Osteocyte (in vitro differentiated cells): ENCODE data around the gene PGLYRP3. TPM values are rescaled to one million over a fixed set of nuclear protein-coding genes. Genes with fewer than 3 reads are reported as not detected.

ENCODE experiments used
- DNase-seq: peaks from one replicate; pipeline ENCODE4 v3.0.0; 2021; ENCODE audit warnings: mixed read lengths; ENCODE audit not compliant: unreplicated experiment; ENCODE audit errors: extremely low spot score
- H3K27ac Mint-ChIP-seq: one replicate; pipeline ENCODE4 v1.8.0; 2021; ENCODE audit warnings: mild to moderate bottlenecking, mixed read lengths; ENCODE audit not compliant: unreplicated experiment
- H3K27me3 Mint-ChIP-seq: one replicate; pipeline ENCODE4 v1.8.0; 2021; ENCODE audit warnings: mixed read lengths; ENCODE audit not compliant: unreplicated experiment
- H3K36me3 Mint-ChIP-seq: one replicate; pipeline ENCODE4 v1.8.0; 2021; ENCODE audit warnings: mixed read lengths; ENCODE audit not compliant: unreplicated experiment
- H3K4me1 Mint-ChIP-seq: one replicate; pipeline ENCODE4 v1.8.0; 2021; ENCODE audit warnings: mixed read lengths; ENCODE audit not compliant: unreplicated experiment
- H3K4me3 Mint-ChIP-seq: one replicate; pipeline ENCODE4 v1.8.0; 2021; ENCODE audit warnings: mild to moderate bottlenecking, moderate library complexity, mixed read lengths; ENCODE audit not compliant: unreplicated experiment
- H3K9me3 Mint-ChIP-seq: one replicate; pipeline ENCODE4 v1.8.0; 2021; ENCODE audit warnings: mixed read lengths; ENCODE audit not compliant: unreplicated experiment
- total RNA-seq: library from RNA; stranded (reverse); gene quantifications from 2 replicates; pipeline ENCODE4 v1.2.1, GENCODE V29; 2021
- TF ChIP-seq, protein P1 (sequence below): fragments of 200-600 bp; sonication (generic); IDR thresholded peaks from 2 replicates; pipeline ENCODE4 v1.5.0; 2021; ENCODE audit warnings: antibody characterized with exemption, mild to moderate bottlenecking, moderate library complexity

PGLYRP3 gene
- total RNA-seq, 1 donor from 2014 or later, result not detected

- Mint-ChIP-seq H3K9me3 (no peaks in the 10 kb centered on the region), H3K27ac (no peak overlapping the region), H3K4me1 (no peaks in the 10 kb centered on the region), H3K4me3 (no peak overlapping the region), H3K27me3 (no peaks in the 10 kb centered on the region), H3K36me3 (no peaks in the 10 kb centered on the region)
- no peak for DNase-seq
- TF ChIP-seq, protein P1, sequence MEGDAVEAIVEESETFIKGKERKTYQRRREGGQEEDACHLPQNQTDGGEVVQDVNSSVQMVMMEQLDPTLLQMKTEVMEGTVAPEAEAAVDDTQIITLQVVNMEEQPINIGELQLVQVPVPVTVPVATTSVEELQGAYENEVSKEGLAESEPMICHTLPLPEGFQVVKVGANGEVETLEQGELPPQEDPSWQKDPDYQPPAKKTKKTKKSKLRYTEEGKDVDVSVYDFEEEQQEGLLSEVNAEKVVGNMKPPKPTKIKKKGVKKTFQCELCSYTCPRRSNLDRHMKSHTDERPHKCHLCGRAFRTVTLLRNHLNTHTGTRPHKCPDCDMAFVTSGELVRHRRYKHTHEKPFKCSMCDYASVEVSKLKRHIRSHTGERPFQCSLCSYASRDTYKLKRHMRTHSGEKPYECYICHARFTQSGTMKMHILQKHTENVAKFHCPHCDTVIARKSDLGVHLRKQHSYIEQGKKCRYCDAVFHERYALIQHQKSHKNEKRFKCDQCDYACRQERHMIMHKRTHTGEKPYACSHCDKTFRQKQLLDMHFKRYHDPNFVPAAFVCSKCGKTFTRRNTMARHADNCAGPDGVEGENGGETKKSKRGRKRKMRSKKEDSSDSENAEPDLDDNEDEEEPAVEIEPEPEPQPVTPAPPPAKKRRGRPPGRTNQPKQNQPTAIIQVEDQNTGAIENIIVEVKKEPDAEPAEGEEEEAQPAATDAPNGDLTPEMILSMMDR, result no peak
Measured at GRCh38 chr1:153291514-153291913, 21.2 kb downstream of the PGLYRP3 start.

GRCh38 chr1:153288634-153289275 lies 24.0 kb downstream of the PGLYRP3 start:
- Mint-ChIP-seq H3K27me3 (no peaks in the 10 kb centered on the region), H3K27ac (no peak overlapping the region), H3K4me3 (no peak overlapping the region), H3K9me3 (no peaks in the 10 kb centered on the region), H3K4me1 (no peaks in the 10 kb centered on the region), H3K36me3 (no peaks in the 10 kb centered on the region)
- DNase-seq, result no peak
- TF ChIP-seq, protein P1, result peak; percentile 31

GRCh38 chr1:153277852-153278251 lies 34.9 kb downstream of the PGLYRP3 start:
- TF ChIP-seq, protein P1, result peak; percentile 34
- Mint-ChIP-seq H3K27me3 (peaks cover 4% of the 10 kb centered on the region), H3K9me3 (no peaks in the 10 kb centered on the region), H3K4me3 (no peak overlapping the region), H3K27ac (no peak overlapping the region), H3K4me1 (no peaks in the 10 kb centered on the region), H3K36me3 (no peaks in the 10 kb centered on the region)
- no peak for DNase-seq

DNA sequence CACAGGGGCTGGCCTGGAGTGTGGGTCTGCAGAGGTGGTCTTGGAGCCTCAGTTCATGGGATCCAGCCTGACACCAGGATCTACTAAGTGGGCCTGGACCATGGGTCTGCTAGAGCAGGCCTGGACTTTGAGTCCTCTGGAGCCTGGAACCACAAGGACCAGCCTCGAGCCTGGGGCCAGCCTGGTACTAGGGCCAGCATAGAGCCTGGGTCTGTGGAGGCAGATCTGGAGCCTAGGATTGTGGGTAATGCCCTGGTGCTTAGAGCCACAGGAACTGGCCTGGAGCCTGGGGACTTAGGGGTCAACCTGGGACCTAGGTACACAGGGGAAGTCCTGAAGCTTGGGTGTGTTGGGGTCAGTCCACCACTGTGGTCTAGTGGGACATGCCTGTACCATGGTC lies 40.6 kb downstream of the PGLYRP3 start:
- H3K4me3 Mint-ChIP-seq, result no peak overlapping the region
- TF ChIP-seq, protein P1, result no peak
- no peak overlapping the region for H3K27ac Mint-ChIP-seq
- no peak for DNase-seq
- H3K4me1 Mint-ChIP-seq, result no peaks in the 10 kb centered on the region
- peaks cover 19% of the 10 kb centered on the region for H3K27me3 Mint-ChIP-seq
- H3K36me3 Mint-ChIP-seq, result no peaks in the 10 kb centered on the region
- H3K9me3 Mint-ChIP-seq, result no peaks in the 10 kb centered on the region

GRCh38 chr1:153271711-153272110 lies 41.0 kb downstream of the PGLYRP3 start:
- Mint-ChIP-seq H3K27me3 (peaks cover 22% of the 10 kb centered on the region), H3K36me3 (no peaks in the 10 kb centered on the region), H3K4me3 (no peak overlapping the region), H3K9me3 (no peaks in the 10 kb centered on the region), H3K4me1 (no peaks in the 10 kb centered on the region), H3K27ac (no peak overlapping the region)
- no peak for DNase-seq
- TF ChIP-seq, protein P1, result no peak
